HG02870 (cell line): Measurements from ENCODE around the gene CPSF7.
"Not testable (repeated sequence)": the region's sequence is repeated elsewhere in the genome, so short reads cannot be mapped to it uniquely, and the experiment has no call there.

Experiments used
- ATAC-seq: cut with Tn5 transposase; IDR thresholded peaks from one replicate; pipeline ENCODE4 v1.9.1; 2021; ENCODE audit warnings: mild to moderate bottlenecking, moderate library complexity; ENCODE audit not compliant: unreplicated experiment

The CPSF7 gene, protein sequence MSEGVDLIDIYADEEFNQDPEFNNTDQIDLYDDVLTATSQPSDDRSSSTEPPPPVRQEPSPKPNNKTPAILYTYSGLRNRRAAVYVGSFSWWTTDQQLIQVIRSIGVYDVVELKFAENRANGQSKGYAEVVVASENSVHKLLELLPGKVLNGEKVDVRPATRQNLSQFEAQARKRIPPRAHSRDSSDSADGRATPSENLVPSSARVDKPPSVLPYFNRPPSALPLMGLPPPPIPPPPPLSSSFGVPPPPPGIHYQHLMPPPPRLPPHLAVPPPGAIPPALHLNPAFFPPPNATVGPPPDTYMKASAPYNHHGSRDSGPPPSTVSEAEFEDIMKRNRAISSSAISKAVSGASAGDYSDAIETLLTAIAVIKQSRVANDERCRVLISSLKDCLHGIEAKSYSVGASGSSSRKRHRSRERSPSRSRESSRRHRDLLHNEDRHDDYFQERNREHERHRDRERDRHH

DNA sequence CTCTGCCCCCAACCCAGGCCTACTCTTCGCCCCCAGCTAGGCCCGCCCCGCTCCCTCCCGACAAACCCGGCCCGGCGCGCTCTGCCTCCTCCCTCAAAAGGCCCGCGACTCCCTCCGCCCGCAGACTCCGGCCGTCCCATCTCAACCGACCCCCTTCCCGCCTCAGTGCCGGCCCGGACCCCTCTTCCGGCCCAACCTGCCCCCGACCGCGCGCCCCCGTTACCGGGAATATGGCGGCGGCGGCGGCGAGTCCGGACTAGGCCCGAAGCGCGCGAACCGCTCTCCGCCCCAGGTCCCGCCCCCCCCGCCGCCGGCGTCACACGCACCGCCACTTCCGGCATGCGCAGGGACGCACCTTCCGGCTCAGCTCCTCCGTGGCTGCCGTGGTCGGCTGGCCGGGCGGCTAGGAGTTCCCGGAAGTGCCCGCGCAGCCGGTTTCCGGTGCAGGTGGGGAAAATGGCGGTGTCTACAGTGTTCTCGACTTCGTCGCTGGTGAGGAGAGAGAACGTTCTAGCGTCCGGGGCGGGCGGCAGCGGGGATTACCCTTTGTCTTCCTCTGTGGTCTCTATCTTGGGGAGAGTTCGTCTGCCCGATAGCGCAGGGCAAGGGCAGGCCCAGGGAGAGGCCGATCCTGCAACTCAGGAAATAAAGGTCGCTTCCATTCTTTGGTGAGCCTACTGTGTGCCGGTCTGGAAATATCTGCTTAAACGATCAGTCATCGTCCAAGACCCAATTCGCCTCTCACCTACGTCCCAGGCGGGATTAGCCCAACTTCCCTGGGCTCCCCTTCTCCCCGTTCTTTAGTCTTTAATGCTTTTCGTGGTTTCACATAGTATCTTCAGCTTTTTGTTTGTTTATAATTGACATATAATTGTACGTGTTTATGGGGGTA, at the start of gene CPSF7, which contains the start of gene SDHAF2:
TSS of gene CPSF7 (minus strand) at position 285 of the 892 bp plus-strand sequence. CDS start 740 bp downstream, outside the sequence.
TSS of gene SDHAF2 (plus strand) at position 434 of the 892 bp plus-strand sequence. CDS start at position 457, 23 bp downstream.
- ATAC-seq: peak; percentile 87

DNA sequence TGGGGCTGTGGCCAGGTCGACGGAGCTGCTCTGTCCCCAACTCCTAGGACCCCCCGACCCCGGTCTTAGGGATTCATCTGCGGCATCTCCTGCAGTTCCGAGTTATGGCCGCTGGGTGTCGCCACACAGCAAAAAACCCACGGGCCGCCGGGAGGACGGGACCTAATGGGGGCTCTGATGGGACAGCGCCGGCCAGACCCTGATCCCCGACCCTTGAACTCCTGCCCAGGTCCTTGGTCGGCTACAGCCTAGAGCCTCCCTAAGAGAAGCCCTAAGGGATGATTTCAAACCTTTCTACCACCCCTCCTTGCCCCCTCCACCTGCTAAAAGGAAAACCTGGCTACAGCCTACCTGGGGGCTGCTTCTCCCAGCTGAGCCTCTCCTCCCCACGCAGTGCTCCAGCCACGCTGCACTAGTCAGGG, 48.0 kb upstream of the CPSF7 start:
- ATAC-seq: no peak

DNA sequence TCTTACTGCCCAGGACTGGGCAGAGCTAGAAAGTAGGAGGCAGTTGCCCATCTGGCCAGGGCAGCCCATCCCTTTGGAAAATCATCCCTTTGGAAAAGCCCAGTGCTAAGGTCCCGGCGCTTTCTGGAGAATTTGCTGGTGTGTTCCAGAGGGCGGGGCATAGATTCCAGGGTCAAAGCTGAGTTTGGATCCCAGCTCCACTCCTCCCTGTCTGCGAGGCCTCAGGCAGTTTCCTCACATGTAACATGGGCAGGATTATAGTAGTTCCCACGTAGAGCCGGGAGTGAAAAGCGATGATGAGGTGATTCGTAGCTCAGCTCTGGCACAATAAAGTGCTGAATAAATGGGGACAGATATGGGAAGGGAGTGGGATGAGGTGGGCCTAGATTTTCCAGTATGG, 47.4 kb upstream of the CPSF7 start:
- ATAC-seq: no peak

DNA sequence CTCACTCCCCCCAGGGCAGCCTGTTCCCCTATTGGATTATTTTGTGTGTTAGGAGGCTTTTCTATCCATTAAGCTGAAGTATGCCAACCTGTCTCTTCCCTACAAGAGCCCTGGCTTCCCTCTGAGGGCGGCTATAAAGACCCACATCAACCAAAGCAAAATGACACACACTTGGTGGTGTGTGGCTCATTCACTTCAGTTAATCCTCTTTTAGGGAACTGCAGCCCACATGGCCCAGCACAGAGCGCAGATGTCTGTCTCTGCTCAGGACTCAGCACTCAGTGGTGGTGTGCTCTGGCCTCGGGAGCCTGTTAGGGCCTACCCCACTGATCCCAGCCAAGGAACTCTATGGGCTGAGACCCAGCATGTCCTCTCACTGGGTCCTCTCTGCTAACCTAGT, 46.6 kb upstream of the CPSF7 start:
- no peak for ATAC-seq

DNA sequence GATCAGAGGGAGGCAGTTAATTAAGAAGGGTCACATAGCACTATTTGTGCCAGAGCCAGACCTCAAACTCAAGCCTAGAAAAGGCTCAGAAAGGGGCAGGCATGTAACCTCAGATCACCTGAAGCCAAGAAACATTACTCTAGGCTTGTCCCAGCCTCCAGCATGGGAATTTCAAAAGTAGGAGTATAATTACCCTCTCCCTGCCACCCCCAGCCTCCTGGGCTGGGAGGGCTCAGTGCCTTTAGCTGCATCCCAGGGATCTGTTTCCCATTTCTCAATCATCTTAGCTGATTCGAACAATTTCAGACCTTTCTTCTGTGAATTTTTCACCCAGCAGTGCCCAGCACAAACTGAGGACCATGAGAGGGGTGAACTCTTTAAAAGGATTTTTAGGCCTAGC, 45.7 kb upstream of the CPSF7 start:
- no peak for ATAC-seq

DNA sequence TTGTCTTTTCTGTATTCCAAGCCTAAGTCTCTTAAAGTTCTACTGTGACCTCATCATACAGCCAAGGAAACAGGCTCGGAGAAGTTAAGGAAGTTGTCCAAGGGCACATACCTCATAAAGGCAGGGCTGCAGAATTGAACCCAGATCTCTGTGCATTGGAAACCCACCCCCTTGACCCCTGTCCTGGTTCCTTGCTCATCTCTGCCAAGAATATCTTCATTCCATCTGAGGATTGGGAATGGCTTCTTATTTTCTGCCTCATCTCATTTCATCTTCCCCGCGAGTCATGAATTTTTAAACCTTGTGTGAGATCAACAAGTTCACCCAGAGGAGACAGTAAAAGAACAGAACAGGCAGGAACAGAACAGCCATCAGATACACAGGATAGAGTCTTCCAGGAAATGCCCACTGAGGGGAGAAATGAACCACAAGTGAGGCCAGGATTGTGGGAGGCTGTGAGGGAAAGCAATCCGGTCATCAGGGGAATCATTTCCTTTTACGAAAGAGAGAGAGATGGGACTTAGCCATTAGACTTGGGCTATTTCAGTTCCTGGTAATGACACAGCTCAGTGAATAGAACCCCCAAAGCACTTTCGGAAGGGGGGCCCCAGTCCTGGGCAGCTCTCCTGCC, 44.4 kb upstream of the CPSF7 start:
- no peak for ATAC-seq

DNA sequence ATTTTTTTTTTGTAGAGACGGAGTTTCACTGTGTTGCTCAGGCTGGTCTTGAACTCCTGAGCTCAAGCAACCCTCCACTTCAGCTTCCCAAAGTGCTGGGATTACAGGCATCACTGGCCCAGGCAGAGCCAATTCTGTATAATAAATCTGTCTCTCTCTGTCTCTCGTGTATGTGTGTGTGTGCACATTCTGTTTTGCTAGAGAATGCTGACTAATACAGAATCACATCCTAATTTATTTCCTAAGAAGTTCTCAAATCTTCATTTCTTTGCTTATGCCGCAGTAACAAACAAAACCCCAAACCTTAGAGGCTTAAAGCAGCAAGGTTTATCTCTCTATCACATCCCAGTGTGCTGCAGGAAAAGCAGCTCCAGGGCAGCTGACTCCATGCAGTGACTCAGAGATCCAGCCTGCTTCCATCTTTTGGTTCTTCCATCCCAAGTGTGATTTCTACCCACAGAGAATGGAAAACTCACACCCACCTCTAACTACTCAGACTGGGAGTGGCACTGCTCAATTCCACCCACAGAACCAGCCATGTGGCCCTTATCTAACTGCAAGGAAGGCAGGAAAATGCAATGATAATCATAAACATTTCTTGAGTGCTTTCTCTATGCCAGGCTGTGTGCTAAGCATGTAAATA, 43.7 kb upstream of the CPSF7 start:
- no peak for ATAC-seq

DNA sequence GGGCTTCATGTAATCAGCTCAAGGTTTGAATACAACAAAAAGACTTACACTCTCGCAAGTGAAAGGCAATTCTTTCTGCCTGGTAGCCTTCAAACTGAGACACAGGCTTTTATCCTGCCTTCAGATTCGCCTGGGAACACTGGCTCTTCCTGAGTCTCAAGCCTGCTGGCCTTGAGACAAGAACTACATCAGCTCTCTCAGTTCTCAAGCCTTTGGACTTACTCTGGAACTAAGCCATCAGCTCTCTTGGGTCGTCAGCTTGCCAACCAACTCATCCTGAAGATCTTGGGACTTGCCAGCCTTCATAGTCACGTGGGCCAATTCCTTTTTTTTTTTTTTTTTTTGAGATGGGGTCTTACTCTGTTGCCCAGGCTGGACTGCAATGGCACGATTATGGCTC, 43.1 kb upstream of the CPSF7 start:
- no peak for ATAC-seq

DNA sequence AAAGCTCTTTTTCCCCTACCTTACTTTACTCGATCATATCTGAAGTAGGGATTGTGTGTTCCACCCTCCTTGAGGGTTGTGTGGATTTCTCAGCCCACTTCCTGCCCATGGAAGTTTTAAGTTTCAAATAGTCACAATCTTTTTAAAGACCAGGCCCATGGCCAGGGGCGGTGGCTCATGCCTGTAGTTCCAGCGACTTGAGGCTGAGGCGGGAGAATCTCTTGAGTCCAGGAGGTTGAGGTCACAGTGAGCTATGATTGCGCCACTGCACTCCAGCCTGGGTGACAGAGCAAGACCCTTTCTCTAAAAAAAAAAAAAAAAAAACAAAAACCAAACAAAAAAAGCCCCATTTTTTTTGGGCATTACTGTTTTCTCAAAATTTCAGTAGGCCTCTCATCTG, 42.5 kb upstream of the CPSF7 start:
- no peak for ATAC-seq

DNA sequence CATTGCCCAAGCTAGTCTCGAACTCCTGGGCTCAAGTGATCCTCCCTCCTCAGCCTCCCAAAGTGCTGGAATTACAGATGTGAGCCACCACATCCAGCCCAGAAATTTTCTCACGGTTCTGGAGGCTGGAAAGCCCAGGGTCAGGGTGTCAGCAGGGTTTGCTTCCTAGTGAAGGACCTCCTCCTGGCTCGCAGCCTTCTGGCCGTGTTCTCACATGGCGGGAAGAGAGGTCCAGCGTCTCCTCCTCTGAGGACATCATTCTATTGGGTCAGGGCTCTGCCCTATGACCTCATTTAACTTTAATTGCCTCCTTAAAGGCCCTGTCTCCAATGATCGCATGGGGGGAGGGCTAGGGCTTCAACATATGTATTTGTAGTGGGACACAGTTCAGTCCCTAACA, 38.2 kb upstream of the CPSF7 start:
- ATAC-seq: no peak

DNA sequence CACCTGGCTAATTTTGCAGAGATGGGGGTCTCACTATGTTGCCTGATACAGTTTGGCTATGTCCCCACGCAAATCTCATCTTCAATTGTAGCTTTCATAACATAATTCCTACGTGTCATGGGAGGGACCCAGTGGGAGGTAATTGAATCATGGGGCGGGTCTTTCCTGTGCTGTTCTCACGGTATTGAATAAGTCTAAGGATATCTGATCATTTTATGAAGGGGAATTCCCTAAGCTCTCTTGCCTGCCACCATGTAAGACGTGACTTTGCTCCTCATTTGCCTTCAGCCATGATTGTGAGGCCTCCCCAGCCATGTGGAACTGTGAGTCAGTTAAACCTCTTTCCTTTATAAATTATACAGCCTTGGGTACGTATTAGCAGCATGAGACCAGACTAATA, 37.8 kb upstream of the CPSF7 start:
- not testable (repeated sequence) for ATAC-seq

DNA sequence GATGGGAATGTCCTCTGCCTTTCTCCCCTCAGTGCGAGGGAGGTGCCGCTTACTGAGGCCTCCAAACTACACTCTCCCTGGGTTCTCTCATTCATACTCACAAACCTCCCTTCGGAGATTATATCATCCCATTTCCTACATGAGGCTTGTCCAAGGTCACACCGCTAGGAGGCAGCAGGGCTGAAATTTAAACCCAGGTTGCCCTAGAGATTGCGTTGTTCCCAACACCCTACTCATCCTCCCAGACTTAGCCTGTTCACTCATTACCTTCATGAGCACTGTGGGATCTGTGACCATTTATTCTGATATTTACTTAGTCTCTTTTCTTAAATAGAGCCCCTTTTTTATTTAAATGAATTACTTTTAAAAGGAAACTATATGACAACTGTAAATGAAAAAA, 31.2 kb upstream of the CPSF7 start:
- ATAC-seq: no peak

DNA sequence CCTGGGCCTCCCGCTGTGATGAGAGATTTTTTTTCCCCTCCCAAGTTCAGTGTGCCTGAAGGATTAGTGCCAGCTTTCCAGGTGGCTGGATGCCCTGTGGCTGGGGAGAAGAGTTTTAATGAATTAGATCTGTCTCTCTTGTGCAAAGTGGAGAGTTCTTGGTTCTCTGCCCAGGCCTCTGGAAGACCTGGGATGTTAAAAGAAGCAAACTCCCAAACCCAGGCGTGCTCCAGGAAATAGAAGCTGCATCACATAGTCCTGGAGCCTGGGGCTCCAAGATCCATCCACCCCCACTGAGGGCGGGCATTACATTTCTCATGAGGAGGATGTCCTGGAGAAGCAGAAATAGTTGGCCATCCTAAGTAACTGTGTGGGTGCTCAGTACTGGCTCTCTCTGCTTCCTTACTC, 30.7 kb upstream of the CPSF7 start:
- ATAC-seq: no peak

DNA sequence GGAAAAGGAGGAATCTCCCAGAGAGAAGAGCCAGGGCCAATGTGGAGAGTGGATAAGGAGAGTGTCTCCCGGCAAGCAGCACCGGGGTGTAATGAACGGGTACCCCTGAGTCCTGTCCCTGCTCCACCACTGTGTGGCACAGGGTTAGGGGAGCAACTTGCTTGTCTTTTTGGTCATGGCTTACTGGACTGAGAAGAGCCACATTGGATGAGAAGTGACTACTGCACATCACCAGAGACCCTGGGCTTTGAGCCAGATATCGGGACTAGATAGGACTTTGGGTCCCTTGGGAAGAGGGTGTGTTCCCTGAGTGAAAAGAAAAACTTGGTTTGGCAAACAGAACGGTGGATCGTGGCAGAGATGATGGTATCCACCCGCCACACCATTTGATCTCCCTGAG, 24.7 kb upstream of the CPSF7 start:
- ATAC-seq: no peak

DNA sequence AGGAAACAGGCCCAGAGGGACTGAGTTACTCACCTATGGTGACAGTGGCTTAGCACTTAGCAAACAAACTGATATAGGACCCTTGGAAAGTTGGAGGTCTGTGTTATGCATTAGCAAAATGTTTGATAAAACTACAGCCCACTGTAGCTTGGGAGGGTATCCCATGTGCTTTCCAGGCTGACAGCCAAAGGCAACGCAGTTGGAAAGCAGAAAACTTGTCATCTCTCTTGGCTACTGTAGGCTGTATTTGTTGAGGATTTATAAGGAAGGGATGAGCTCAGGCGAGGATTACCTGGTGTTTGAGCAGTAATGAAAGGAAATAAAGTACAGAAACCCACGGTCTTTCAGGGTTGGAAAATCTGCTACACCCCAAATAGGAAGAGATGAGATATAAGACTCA, 23.9 kb upstream of the CPSF7 start:
- ATAC-seq: no peak

DNA sequence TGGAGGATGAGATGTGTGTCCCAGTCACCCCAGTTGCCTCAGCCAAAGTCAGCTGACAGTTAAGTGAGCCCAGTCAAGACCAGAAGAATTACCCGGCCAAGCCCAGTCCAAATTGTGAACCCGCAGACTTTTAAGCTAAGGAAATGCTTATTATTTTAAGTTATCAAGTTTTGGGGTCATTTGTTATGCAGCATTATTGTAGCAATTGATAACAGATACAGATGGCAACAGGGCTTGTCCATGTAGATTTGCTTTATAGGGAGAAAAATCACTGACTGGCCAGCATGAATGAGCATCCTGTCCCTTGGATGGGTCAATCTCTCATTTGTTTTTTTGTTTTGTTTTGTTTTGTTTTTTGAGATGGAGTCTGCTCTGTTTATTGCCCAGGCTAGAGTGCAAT, 23.1 kb upstream of the CPSF7 start:
- no peak for ATAC-seq

DNA sequence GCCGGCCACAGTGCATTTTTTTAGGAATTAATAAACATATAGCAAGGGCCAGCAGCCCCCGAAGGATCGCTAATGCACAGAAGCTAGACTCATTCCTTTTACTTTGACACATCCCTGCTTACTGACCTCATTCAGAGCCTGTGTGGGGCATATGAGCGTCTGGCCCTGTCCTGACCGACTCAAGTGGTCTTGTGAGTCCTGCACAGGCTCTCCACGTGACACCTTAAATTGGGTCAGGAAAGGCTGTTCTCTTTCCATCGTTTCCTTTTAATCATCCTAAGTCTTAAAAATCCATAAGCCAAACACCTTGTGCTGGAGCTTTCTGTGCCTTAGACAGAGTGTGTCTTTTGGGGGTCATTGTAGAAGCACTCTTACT, 18.8 kb upstream of the CPSF7 start:
- no peak for ATAC-seq

DNA sequence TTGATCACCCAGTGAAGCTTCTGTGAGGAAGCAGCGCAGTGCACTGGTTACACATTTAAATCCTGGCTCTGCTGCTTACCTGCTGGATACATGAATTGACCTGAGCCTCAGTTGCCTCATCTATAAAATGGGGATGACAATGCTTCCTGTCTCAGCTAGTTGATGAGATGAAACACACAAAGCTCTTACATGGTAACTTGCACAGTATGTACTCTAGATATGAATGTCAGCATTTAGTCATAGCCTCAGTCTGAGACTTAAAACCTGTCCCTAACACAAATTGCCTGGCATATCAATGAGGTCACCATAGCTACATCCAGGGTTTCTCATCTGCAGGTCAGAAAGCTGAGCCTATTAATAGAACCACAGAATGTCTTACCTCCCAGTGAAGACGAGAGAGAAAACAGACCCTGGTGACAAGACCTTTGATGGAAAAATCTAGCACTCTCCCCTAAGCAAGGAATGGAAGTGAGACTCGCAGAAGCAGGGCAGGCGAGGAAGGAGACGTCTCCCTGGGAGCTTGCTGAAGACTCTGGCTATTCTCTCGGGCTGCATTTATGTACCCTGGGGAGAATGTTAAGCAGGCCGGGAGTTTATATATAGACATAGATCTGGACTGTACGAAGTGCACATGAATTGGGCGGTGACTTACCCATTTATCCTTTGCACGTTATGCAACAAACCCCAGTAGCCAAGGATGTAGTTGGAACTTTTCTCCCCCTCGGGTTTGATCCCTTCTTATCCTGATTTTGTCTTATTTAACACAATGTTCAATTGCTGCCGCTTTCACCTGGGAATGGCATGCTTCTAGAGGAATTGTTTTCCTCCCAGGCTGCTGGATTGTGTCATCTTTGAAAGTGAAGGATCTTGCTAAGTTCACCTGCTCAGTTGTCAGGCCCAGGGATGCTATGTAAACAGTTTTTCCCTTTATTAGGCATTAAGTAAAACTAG, 18.1 kb upstream of the CPSF7 start:
- no peak for ATAC-seq

DNA sequence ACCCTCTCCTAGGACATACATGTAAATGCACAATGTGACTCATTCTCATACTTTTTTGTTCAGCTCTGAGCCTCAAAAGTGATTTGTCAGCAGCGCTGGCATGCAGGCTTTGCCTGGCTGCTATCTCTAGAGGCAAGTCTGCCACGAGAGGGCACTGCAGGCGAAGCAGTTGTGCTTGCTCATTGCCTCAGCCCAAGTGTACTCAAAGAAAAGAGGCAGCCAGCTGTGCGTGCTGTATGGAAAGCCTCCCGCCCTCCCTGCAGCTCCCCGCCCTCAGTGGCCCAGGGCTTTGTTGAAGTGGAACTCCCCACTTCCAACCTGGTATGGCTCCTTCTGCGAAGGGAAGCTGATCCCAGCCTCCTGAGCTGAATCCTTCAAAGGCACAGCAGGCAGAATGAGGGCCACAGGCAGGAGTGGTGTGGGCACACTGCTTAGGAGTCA, 16.5 kb upstream of the CPSF7 start:
- peak; percentile 87 for ATAC-seq

DNA sequence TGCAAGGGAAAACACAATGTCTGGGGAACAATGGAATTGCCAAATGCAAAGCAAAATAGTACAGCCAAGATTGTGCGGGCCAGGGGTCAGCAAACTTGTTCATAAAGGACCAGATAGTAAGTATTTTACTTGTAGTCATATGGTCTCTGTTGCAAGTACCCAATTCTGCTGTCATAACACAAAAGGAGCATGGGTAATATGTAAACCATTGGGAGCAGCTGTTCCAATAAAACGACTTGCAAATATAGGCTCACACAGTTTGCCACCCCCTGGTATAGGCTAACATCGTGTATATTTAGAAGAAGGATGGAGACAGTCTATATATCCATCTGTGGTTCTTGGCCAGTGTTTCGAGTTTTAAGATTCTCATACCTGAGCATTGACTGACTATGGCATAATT, 15.7 kb upstream of the CPSF7 start:
- ATAC-seq: no peak
